ENCODE results near the gene RGL4. TPM values are rescaled to one million over a fixed set of nuclear protein-coding genes. Genes with fewer than 3 reads are reported as not detected.

RGL4 gene
- total and polyA plus RNA-seq, 2 of the 8 experiments (the other 6 are each of a cell fraction or from before 2014, with no cell fraction given): not detected

- H3K79me2 ChIP-seq (ENCODE audit: control insufficient read depth in 1 of 2, insufficient read depth in 2 of 2, low read length in 2 of 2): no peaks in the 10 kb centered on the region
- no peak overlapping the region for H3K27ac ChIP-seq (ENCODE audit: low read depth, low read length)
- peaks cover 0 to 4% (median 1%) of the 10 kb centered on the region in 4 experiments; a peak in 2 of 7 replicates for H3K4me1 ChIP-seq (replicated peaks in 1 of 4; ENCODE audit: control insufficient read depth in 3 of 4, insufficient read depth in 4 of 4, low read length in 3 of 4)
- CTCF ChIA-PET (ENCODE audit: partially characterized antibody): interaction anchor here (2.0 kb wide), 1 partner anchor 8 kb away, joined by 4 read pairs; no protein-coding TSS in a partner anchor
- POLR2A ChIA-PET (ENCODE audit: partially characterized antibody): no interaction called here
- no peak overlapping the region for H3K14ac ChIP-seq (ENCODE audit: insufficient read length)
- FAIRE-seq (no peak), DNase-seq (ENCODE audit: low read depth in 1 of 2, low spot score in 2 of 2) (no peak)
- TF ChIP-seq RFX5 (IDR thresholded peaks at IDR 0.05; ENCODE audit: borderline replicate concordance, low read depth, low read length): no peak
- no peak for TF ChIP-seq SP1 (IDR thresholded peaks at IDR 0.05; ENCODE audit: low read depth, low read length)
- TF ChIP-seq CTCF (IDR thresholded peaks at IDR 0.05; ENCODE audit: control extremely low read depth in 1 of 3, insufficient read depth in 1 of 3, low read depth in 1 of 3, low read length in 3 of 3): no peak
- TF ChIP-seq RNF2 (IDR thresholded peaks at IDR 0.05; ENCODE audit: borderline replicate concordance, low read depth, low read length, missing control alignments, poor library complexity, severe bottlenecking): no peak
- TF ChIP-seq KDM1A (IDR thresholded peaks at IDR 0.05; ENCODE audit: borderline replicate concordance, low read length): no peak
- TF ChIP-seq BRCA1 (IDR thresholded peaks at IDR 0.05; ENCODE audit: low read depth, low read length): no peak
- TF ChIP-seq GABPA (IDR thresholded peaks at IDR 0.05; ENCODE audit: borderline replicate concordance, insufficient read depth, low read length): no peak
- no peak for TF ChIP-seq RXRA (IDR thresholded peaks at IDR 0.05; ENCODE audit: insufficient read depth, low read depth, low read length)
- TF ChIP-seq TEAD4 (IDR thresholded peaks at IDR 0.05; ENCODE audit: low read depth, low read length): no peak
- no peak for TF ChIP-seq BACH1 (IDR thresholded peaks at IDR 0.05; ENCODE audit: low read length)
- H2BK12ac ChIP-seq (ENCODE audit: low read depth, low read length): no peak overlapping the region
- H3K18ac ChIP-seq (ENCODE audit: extremely low read depth, low read length): no peak overlapping the region
- peaks cover 6 to 16% of the 10 kb centered on the region in 2 experiments for H4K20me1 ChIP-seq (replicated peaks in 1 of 2; ENCODE audit: control insufficient read depth in 1 of 2, insufficient read depth in 2 of 2, low read length in 2 of 2)
- no peak overlapping the region for H2AK5ac ChIP-seq (ENCODE audit: low read depth, low read length)
- peaks cover 0 to 4% (median 2%) of the 10 kb centered on the region in 4 experiments; a peak in 3 of 8 replicates for H3K36me3 ChIP-seq (ENCODE audit: control insufficient read depth in 2 of 4, insufficient read depth in 4 of 4, low read length in 3 of 4)
- no peak overlapping the region for H3K9ac ChIP-seq (replicated peaks in 1 of 4; ENCODE audit: extremely low read depth in 1 of 4, low read depth in 3 of 4, low read length in 3 of 4)
- no peak overlapping the region for H2BK5ac ChIP-seq (ENCODE audit: low read depth, low read length)
- no peak overlapping the region for H3K4me3 ChIP-seq (ENCODE audit: extremely low read depth in 1 of 4, insufficient read depth in 2 of 4, low read depth in 3 of 4, low read length in 4 of 4)
- WGBS, 2 experiments (ENCODE audit: extremely low coverage in 1 of 2, insufficient coverage in 1 of 2, insufficient read length in 1 of 2, insufficient replicate concordance in 2 of 2, low coverage in 1 of 2, low lambda C conversion rate in 2 of 2, missing lambda C conversion rate in 1 of 2): 84% methylated on average over 5 of the region's 5 CpGs; no CpG with 5 or more reads in 1 of the 2 experiments
- no peak overlapping the region for H2BK20ac ChIP-seq (ENCODE audit: low read length)
- no peak overlapping the region for H3K56ac ChIP-seq (replicated peaks; ENCODE audit: insufficient read length, low read depth, low read length)
- no peak overlapping the region for H2BK15ac ChIP-seq (ENCODE audit: low read length)
- H2AFZ ChIP-seq (ENCODE audit: low read length): no peak overlapping the region
- H3K23ac ChIP-seq (ENCODE audit: insufficient read length): no peak overlapping the region
- no peak overlapping the region for H4K5ac ChIP-seq (ENCODE audit: insufficient read length, low read depth, low read length)
- H3K4ac ChIP-seq (replicated peaks; ENCODE audit: insufficient read length, low read depth, low read length): no peak overlapping the region
- H3K23me2 ChIP-seq (ENCODE audit: low read depth, low read length): no peaks in the 10 kb centered on the region
- H3K4me2 ChIP-seq (ENCODE audit: insufficient read depth in 1 of 2, low read depth in 2 of 2, low read length in 2 of 2): no peak overlapping the region
- H4K8ac ChIP-seq (ENCODE audit: extremely low read depth, insufficient read depth, low read length): no peak overlapping the region
- no peaks in the 10 kb centered on the region; the same call in 1 of the 2 replicates for H3K79me1 ChIP-seq (ENCODE audit: low read depth, low read length)
- no peaks in the 10 kb centered on the region for H3K27me3 ChIP-seq (replicated peaks in 1 of 4; ENCODE audit: control insufficient read depth in 3 of 4, extremely low read depth in 1 of 4, insufficient read depth in 3 of 4, low read length in 3 of 4)
- no peak overlapping the region for H4K91ac ChIP-seq (replicated peaks; ENCODE audit: insufficient read length, low read length)
- H3K9me3 ChIP-seq (ENCODE audit: insufficient read depth in 2 of 2, low read depth in 1 of 2, low read length in 1 of 2): no peaks in the 10 kb centered on the region
- no peak overlapping the region for H2BK120ac ChIP-seq (replicated peaks; ENCODE audit: low read depth, low read length)
These were observed 8.7 kb upstream of the RGL4 start for GRCh38 chr22:23682077-23682476.

Measured in H1 (cell line).